NCI-H187 (cell line): Measurements from ENCODE around the gene POLR2I.
"Not testable (repeated sequence)": the region's sequence is repeated elsewhere in the genome, so short reads cannot be mapped to it uniquely, and the experiment has no call there.

Experiments used
- DNase-seq, 2 experiments: peaks; one replicate each; lab custom pipeline; 2025; lab: John Stamatoyannopoulos, UW

The POLR2I gene

DNA sequence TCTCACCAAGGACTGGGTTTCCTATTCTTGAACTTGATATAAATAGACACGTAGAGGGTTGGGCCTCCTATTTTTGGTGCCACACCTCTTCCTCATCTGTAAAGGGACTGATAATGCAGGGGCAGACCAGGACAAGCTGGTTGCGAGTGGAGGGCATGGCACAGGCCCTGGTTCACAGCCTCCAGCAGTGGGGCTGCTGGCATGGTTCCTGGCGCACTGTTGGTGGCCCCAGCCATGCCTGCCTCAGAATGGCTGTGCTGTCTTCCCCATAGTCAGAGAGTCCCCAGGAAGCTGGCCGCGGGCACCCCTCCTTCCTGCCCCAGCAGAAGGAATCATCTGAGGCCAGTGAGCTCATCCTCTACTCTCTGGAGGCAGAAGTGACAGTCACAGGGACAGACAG lies 14.2 kb downstream of the POLR2I start:
- no peak for DNase-seq

DNA sequence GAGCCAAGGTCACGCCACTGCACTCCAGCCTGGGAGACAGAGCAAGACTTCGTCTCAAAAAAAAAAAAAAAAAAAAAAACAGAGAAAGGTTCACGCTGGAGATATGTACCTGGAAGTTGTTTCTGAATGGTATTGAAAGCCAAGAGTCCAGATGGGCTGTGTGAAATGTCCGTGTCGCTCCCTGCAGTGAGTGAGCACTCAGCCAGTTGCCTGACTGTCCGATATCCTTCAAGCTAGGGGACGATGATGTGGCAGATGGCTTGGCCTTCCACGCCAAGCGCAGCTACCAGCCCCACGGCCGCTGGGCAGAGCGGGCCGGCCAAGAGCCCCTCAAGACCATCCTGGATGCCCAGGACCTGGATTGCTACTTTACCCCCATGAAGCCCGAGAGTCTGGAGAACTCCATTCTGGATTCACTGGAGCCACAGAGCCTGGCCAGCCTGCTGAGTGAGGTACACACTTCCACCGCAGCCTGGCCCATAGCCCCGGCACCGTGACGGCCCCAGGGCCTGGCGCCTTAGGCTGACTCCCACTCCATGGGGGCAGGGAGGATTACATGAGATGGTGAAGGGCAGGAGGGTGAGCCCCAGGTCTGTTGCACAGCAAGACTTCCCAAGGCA lies 15.4 kb downstream of the POLR2I start:
- DNase-seq = no peak

DNA sequence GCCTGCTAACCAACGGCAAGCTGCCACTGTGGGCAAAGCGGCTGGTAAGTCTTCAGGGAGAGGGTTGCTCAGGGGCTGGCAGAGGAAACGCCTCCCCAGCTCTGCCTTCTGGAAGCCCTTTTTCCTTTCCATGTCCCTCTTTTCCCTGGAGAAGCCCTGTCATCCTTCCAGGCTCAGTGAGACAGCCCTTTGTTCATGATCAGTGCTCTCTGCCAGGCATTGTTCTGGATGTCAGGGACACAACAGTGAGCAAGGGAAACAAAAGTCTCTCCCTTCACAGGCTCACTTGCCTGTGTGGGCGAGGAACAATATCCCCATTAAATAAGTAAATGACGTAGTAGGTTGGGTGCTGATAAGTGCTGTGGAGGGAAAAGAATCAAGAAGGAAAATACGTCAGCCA lies 17.6 kb downstream of the POLR2I start:
- DNase-seq = no peak

DNA sequence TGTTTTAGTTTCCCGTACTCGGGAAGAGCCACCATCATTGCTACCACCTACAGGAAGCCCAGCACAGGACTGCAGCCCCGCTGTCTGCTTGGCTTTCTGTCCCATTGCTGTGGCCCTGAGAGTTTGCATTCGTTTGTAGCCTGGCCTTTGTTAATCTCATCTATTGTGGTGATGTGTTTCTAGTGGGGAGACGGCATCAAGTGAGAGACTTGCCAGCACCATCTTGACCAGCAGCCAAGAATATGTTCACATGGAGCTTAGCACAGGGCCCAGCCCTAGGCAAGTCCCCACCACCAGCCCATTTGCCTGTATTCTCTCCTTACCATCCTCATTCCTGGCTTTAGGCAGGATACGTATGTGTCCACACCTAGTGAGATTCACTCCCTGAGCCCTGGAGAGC lies 21.0 kb downstream of the POLR2I start:
- no peak for DNase-seq

DNA sequence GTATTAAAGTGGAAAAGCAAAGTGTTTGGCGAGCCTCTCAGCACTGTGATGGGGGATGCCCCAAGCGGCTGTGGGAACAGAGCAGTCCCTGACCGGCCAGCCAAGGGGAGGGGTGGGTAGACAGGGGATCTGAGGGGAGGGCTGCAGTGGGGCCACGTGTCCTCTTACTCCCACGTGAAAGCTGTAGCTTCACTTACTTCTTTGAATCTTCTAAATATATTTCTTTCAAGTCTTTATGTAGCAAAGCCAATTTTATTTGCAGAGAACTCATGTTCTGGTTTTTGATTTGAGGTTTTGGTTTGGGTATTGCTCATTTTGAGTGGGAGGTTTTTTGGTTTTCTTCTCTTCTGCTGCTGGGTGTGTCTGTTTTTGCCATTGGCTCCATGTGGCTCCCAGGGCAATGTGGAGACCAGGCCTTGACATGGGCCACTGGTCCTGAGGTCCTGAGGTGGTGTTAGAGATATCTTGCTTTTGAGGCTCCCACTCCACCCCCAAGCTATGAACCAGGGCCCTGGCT lies 21.5 kb downstream of the POLR2I start:
- no peak for DNase-seq

DNA sequence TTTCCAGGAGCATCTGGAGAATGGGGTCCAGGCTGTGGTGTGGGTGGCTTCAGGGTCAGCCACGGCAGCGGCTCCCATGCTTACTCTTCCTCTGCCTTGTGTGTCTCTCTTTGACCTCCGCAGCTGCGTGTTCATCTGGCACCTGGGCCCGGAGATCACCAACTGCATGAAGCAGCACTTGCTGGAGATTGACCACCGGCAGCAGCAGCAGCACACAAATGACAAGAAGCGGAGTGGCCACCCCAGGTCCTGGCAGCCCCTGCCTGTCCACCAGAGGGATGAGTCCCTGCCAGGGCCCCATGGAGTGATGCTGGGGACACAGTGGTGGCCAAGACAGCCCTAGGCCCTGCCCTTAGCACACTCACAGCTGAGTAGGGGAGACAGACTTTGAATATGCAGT lies 22.1 kb downstream of the POLR2I start:
- no peak for DNase-seq

DNA sequence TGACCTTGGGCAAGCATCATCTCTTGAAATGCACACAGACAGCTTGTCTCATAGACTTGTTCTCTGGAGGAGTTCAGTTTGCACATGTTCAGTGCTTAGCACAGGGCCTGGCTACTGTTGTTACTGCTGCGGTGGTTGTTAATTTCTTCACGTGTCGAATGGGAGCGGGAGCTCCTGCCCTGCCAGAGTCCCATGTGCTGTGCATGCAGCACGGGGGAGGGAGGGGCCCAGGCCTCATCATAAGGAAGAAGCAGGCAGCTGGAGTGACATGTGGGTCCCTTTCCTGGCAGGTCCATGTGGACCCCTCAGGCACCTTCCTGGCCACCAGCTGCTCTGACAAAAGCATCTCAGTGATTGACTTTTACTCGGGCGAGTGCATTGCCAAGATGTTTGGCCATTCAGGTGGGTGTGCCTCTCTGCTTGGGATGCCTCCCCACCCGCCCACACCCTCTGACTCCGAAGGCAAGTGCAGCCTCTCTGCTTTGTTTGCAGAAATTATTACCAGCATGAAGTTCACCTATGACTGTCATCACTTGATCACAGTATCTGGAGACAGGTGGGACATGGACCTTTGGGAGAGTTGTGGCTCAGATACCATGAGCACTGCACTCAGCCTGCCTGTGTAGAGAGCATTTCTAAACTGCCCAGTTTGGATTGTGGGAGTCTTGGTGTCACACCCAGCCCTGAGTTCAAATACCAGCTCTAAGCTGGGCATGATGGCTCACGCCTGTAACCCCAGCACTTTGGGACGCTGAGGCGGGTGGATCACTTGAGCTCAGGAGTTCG lies 23.6 kb downstream of the POLR2I start:
- no peak for DNase-seq

DNA sequence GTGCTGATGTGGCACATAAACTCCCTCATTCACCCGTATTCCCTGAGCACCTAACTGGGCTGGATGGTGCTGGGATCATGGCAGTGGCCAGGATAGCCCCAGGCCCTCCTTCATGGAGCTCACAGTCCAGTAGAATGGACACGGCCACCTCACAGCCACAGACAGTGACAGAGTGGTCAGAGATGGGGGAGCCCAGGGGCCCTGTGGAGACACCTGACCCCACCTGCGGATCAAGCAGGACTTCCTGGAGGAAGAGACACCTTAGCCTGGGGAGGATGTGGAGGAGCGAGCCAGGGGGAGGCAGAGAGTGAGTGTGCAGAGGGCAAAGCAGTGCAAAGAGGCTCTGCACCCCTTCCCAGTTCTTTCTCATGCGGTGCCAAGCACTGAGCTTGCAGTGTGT lies 24.8 kb downstream of the POLR2I start:
- DNase-seq = no peak

DNA sequence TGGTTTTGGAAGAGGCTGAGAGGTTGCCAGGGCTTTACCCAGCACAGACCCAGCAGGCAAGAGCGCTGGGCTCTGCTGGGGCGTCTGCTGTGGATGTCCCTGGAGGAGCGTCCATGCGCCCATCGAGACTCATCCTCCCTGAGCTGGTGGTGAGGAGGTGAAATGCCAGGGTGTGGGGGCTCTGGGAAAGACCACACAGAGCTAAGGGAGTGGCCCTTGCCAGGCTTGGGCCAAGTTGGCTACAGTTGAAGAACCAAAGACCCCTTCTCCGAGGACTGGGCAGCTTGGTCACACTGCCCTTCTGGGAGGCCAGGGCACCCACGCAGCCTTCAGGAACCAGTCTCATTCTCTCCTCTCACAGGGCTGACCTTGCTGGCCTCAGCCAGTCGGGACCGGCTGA lies 28.3 kb downstream of the POLR2I start:
- no peak for DNase-seq

DNA sequence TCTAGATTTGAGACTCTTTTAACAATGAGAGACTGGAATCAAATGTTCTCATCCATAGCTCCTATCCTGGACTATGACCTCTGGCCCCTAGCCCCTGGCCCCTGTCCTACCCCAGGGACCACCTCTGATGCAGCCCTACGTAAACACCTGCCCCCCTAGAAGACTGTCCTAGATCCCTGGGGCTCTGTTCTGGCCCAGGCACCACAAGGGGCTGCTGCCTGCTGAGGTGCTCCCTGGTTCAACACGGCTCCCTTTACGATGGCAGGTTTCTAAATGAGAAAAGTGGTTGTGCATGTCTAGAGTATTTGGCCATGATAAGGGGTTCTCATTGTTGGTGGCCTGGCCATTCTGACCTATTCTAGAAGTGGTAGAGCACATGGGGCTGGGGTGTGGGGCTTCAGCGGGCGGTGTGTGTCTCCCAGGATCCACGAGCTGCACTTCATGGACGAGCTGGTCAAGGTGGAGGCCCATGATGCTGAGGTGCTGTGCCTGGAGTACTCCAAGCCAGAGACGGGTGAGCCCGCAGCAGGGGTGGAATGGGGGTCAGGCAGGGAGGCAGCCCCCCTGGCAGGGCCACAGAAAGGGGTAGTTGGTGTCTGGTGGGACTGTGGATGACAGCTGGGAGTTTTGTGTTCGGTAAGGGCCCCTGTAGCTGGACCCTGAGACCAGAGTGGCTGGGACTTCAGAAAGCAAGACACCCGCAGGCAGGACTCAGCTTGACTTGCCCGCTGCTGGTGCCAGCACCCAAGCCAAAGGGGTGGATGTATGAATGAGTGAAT lies 30.3 kb downstream of the POLR2I start:
- DNase-seq = no peak

DNA sequence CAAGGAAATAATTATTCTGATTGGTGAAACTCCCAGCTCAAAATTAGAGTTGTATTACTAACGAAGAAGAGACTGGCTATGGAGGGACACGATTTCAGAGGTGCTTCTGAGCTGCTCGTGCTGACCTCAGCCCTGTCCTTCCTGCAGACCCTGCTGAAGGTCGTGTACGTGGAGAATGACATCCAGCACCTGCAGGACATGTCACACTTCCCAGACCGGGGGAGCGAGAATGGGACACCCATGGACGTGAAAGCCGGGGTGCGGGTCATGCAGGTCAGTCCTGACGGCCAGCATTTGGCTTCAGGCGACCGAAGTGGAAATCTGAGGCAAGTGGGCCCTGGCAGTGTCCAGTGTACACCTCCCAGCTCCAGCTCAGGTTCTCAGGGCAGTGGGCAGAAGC lies 31.8 kb downstream of the POLR2I start:
- no peak for DNase-seq

DNA sequence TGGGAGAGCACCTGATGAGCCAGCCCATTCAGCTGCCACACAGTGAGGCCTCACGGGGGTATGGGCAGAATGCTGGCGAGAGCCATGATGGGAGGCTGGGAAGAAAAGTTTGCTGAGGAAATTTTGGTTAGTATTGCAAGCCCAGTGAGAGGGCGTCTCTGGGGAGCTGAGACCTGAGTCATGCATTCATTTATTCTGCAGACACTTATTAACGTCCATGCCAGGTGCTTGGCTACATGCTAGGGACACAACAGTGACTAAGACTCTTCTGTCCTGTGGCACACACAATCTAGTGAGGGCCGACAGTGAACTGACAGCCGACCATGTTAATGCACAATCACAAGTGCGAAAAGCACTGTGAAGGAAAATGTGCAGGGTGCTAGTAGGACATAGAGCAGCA lies 32.8 kb downstream of the POLR2I start:
- no peak for DNase-seq

DNA sequence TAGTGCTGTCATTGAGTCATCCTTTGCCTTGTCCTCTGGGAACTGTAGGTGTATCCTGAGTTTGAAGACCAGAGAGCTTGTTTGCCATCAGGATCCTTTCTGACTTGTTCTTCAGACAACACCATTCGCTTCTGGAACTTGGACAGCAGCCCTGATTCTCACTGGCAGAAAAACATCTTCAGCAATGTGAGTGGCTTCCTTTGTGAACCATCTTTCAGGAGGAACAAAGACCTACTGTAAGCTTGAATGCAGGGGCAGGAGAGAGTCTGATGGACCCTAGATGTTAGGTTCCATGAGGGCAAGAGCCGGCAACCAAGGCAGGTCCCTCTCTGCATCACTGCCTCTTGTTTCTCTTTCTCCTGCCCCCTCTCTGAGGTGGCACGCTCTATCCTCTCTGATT lies 33.3 kb downstream of the POLR2I start:
- DNase-seq = no peak

DNA sequence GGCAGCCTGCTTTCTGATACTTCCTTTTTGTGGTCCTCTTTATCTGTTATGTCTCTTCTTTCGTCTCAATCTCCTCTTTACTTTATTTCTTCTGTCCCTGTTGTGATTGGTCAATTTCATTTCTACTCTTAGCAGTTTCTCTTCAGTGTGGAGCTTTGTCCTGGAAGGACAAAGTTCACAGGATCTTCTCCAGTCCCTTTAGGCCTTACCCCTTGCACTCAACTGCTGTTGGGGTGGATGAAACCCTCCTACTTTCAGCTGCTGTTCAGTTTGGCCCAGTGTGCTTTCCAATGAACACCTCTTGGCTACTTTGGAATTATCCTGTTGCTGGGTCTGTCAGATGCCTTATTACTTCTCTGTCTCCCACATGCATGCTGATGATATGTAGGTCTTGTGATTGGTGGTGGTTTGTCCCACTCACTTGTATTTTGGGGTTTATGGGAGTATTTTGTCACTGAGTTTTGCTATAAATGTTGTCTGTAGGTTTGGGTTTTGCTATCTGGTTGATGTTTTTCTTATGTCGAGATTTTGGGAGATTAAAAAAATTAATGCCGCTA lies 35.2 kb downstream of the POLR2I start:
- DNase-seq = no peak

DNA sequence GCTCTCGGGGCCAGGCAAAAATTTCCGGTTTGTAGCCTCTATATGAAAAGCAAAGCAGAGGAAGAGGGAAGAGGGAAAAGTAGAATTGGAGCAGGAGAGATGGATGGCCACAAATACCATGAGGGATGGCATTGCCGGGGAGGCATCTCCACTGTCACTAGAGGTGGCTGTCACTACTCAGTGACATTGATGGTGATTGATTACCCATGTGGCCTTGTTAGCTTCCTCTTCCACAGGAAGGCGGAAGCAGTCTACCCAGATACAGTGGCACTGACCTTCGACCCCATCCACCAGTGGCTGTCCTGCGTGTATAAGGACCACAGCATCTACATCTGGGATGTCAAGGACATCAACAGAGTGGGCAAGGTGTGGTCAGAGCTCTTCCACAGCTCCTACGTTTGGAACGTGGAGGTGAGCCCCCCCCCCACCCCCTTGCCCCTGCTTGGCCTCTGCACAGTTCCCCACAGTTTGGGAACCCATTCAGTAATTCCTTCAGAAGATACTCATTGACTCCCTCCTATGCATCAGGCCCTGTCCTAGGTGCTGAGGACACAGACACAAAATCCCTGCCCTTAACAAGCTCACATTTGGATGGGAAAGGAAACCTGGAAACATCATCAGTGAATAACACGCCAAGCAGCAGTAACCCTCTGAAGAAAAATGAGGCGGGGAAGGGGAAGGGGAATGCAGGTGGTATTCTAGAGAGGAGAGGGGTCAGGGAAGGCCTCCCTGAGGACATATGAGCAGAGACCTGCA lies 41.4 kb downstream of the POLR2I start:
- DNase-seq = no peak

DNA sequence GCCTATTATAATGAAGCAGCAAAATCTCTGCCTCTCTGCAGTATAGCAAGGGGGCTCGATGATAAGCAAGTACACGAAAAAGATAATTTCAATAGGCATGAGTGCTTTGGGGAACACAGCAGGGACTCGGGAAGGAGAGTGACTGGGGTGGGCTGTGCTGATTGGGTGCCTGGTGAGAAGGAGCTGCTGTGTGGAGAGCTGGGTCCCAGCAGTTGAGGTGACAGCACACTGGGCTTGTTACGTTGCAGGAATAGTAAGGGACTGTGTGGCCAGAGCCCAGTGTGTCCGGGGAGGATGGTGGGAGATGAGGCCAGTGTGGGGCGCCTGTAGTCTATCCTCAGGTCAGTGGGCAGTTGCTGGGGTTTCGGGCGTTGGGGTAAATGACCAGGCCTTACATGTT lies 42.6 kb downstream of the POLR2I start:
- DNase-seq = no peak

DNA sequence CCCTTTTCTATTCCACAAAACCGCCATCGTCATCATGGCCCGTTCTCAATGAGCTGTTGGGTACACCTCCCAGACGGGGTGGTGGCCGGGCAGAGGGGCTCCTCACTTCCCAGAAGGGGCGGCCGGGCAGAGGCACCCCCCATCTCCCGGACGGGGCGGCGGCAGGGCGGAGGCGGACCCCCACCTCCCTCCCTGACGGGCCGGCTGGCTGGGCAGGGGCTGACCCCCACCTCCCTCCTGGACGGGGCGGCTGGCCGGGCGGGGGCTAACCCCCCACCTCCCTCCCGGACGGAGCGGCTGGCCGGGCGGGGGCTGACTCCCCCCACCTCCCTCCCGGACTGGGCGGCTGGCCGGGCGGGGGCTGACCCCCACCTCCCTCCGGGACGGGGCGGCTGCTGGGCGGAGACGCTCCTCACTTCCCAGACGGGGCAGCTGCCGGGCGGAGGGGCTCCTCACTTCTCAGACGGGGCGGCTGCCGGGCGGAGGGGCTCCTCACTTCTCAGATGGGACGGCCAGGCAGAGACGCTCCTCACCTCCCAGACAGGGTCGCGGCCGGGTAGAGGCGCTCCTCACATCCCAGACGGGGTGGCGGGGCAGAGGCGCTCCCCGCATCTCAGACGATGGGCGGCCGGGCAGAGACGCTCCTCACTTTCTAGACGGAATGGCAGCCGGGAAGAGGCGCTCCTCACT lies 45.7 kb downstream of the POLR2I start:
- not testable (repeated sequence) for DNase-seq

DNA sequence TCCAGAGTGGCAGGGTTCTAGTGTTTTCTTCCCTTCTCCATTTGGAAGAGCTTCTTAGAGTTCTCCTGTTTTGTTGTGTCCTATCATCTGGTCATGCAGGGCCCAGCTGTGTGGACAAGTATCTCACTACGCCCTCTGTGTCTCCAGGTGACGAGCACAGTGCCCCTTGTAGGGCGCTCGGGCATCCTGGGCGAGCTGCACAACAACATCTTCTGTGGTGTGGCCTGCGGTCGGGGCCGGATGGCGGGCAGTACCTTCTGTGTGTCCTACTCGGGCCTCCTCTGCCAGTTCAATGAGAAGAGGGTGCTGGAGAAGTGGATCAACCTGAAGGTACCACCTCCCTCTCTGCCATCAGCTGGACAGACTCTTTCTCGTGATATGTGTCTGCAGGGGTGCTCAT lies 47.0 kb downstream of the POLR2I start:
- DNase-seq = no peak

DNA sequence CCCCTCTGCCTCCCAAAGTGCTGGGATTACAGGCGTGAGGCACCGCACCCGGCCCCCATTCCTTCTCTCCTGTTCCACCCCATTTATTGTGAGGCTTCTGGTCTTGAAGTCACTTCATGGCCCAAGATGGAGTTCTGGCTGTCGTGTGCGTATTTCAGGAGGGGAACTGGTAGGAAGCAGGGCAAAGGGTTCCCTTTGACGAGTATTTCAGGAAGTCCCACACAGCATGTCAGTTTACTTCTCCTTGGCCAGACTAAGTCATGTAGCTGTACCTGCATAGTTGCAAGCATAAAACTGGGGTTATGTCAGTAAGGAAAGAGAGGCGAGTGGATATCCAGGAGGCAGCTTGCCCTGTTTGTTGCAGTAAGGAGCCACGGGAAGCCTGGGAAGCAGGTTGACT lies 49.8 kb downstream of the POLR2I start:
- DNase-seq = no peak
